Measurements from ENCODE around the gene CNNM2. TPM values are rescaled to one million over a fixed set of nuclear protein-coding genes. Genes with fewer than 3 reads are reported as not detected.

Gene CNNM2
- 16.0 and 20.5 TPM in 2 replicates for total RNA-seq

GRCh38 chr10:102917962-102918816, at the start of gene CNNM2:
TSS of gene CNNM2 (plus strand) at chr10:102918294. CDS start at chr10:102918481, 187 bp downstream.

DNA sequence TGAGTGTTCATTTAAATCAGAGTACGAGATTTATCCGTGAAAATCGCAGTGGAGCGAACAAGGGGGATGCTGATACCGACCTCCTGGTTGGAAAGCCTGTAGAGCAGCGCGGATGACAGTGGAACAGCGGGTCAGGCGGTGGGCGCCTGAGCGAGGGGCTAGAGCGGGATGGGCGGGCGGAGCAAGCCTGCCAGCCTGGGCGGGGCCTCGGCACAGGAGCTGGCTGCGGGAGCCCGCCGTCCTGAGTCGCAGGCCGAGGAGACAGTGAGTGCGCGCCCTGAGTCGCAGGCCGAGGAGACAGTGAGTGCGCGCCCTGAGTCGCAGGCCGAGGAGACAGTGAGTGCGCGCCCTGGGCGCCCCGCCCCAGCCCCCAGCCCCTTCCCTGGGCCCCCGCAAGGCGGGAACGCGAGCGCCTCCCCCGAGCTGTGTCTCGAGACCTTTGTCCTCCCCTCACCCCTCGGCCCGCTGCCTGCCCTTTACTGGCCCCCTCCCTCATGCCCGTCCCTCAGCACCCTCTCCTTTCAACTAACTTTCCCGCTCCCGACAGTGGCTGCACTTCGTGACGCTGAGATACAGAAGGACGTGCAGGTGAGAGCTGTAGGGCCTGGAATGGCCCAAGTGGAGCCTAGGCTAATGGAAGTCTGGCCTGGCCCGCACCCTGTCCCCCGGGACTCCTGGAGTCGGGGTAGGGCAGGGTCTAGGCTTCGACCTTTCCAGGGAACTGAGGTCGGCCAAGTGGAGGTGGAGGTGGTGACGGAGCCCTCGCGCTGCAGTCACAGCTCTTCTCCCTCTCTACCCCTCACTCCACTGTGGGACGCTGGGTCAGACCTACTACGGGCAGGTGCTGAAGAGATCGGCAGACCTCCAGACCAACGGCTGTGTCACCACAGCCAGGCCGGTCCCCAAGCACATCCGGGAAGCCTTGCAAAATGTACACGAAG, 48.6 kb upstream of the CNNM2 start, which contains the start of gene AS3MT:
TSS of gene AS3MT (plus strand) at position 213 of the 941 bp plus-strand sequence. CDS start at position 336, 123 bp downstream.

Other genes starting within 250 kb of the CNNM2 start
- 5.3 and 7.2 TPM in 2 replicates for gene ARL3, start 203.9 kb upstream of the CNNM2 start, total RNA-seq
- gene SFXN2, start 203.7 kb upstream of the CNNM2 start, total RNA-seq: 6.4 and 6.7 TPM in 2 replicates
- gene WBP1L, start 174.3 kb upstream of the CNNM2 start, total RNA-seq: 80.4 and 91.5 TPM in 2 replicates
- gene CYP17A1, start 80.9 kb upstream of the CNNM2 start, total RNA-seq: not detected in 2 replicates
- 11.1 and 27.8 TPM in 2 replicates for gene BORCS7, start 64.0 kb upstream of the CNNM2 start, total RNA-seq
- 5.0 and 6.9 TPM in 2 replicates for gene AS3MT, start 48.8 kb upstream of the CNNM2 start, total RNA-seq